ENCODE results near the gene STIP1. TPM values are rescaled to one million over a fixed set of nuclear protein-coding genes. Genes with fewer than 3 reads are reported as not detected.

Gene STIP1
- total and polyA plus RNA-seq, 9 of the 15 experiments (the other 6 are each of a cell fraction or from before 2014, with no cell fraction given): 58.1 to 465 (median 346) TPM

- ChIA-PET CTCF (ENCODE audit: low intra/inter-chr PET ratio) (no interaction called here), POLR2A (interaction anchor here (0.5 to 7.8 kb wide), 6 partner anchors 10 to 613 kb away, joined by 3 to 58 read pairs (median 4); no protein-coding TSS in a partner anchor)
- H3K4me2 ChIP-seq (ENCODE audit: insufficient read depth, low read length): no peak overlapping the region
- 83% methylated on average over 4 of the region's 4 CpGs for WGBS (ENCODE audit: insufficient coverage, low coverage, missing lambda C conversion rate)
- no peak for FAIRE-seq
- intact Hi-C loops (cut with micrococcal nuclease): loop anchor here (10.0 kb wide), 1 partner anchor 56 kb away; the partner anchor contains the start of genes CATSPERZ and ESRRA
- TF ChIP-seq ZBTB7A (IDR thresholded peaks at IDR 0.05; ENCODE audit: borderline replicate concordance, control insufficient read depth, low read depth, low read length) (0 out of 2 replicates have a peak, but pooled peaks have one; percentile 14), KAT2B (IDR thresholded peaks at IDR 0.05; ENCODE audit: low read depth, low read length) (no peak), ZFX (CRISPR knock-in tag; IDR thresholded peaks at IDR 0.05) (0 out of 2 replicates have a peak, but pooled peaks have one; percentile 8)
- peaks cover 31 to 89% of the 10 kb centered on the region in 2 experiments for H3K4me1 ChIP-seq (replicated peaks in 1 of 2; ENCODE audit: control insufficient read depth in 2 of 2, insufficient read depth in 2 of 2, low read length in 2 of 2)
- no peaks in the 10 kb centered on the region for H3K9me1 ChIP-seq (ENCODE audit: control insufficient read depth, insufficient read depth, low read length)
- H3K27me3 ChIP-seq (ENCODE audit: control insufficient read depth in 2 of 2, insufficient read depth in 2 of 2, low read length in 2 of 2): no peaks in the 10 kb centered on the region
- no peak overlapping the region for H2AFZ ChIP-seq (ENCODE audit: low read depth, low read length)
- no peaks in the 10 kb centered on the region for H3K9me3 ChIP-seq (replicated peaks; ENCODE audit: control insufficient read depth, insufficient read depth, low read depth, low read length)
- H3K36me3 ChIP-seq (ENCODE audit: control insufficient read depth, insufficient read depth, low read length): peaks cover 32% of the 10 kb centered on the region; the same call in 1 of the 3 replicates
- in situ Hi-C loops (cut with MboI): no loop called here
- DNase-seq (ENCODE audit: extremely low read depth in 1 of 4, low spot score in 3 of 4): no peak
- H4K20me1 ChIP-seq (replicated peaks; ENCODE audit: control insufficient read depth, insufficient read depth, low read length): peaks cover 7% of the 10 kb centered on the region
- ATAC-seq: no peak
- H3K9ac ChIP-seq (ENCODE audit: insufficient read depth in 1 of 2, low read depth in 2 of 2, low read length in 2 of 2): peak overlapping the region in 1 of 2 experiments; percentile 95; a peak in 2 of 4 replicates
- peaks cover 48% of the 10 kb centered on the region for H3K79me2 ChIP-seq (ENCODE audit: control insufficient read depth, insufficient read depth, low read length)
- H3K27ac ChIP-seq (ENCODE audit: extremely low read depth, low read depth, low read length): 0 out of 3 replicates have a peak overlapping the region, but pooled peaks have one; percentile 38
- no peak overlapping the region for H3K4me3 ChIP-seq
- no TSS peak for BruUV-seq (replicated peaks)
These were observed 63.1 kb downstream of the STIP1 start for GRCh38 chr11:64249038-64249437.
